SK-N-MC (cell line): ENCODE results near the gene FOXN4.

Experiments
- DNase-seq: peaks from one replicate; pipeline ENCODE4 v3.0.0-alpha.2; 2011; ENCODE audit warnings: low read depth, low spot score
- H3K27ac ChIP-seq: fragments of 200-600 bp; sonication (generic); 2 replicates; pipeline ENCODE4 v1.5.1; 2016; ENCODE audit warnings: mixed run types
- H3K36me3 ChIP-seq: fragments of 200-600 bp; sonication (generic); 2 replicates; pipeline ENCODE4 v1.6.1; 2017; ENCODE audit warnings: antibody characterized with exemption, low read length, mixed read lengths; ENCODE audit not compliant: insufficient read depth
- H3K4me3 ChIP-seq: fragments of 200-600 bp; sonication (generic); 2 replicates; pipeline ENCODE4 v1.5.1; 2016
- H3K9ac ChIP-seq: fragments of 200-600 bp; sonication (generic); 2 replicates; pipeline ENCODE4 v1.8.0; 2017; ENCODE audit warnings: mixed run types, mixed read lengths; ENCODE audit not compliant: insufficient read length
- H3K9me3 ChIP-seq: fragments of 200-600 bp; sonication (generic); 2 replicates; pipeline ENCODE4 v1.6.1; 2017; ENCODE audit warnings: low read depth, mild to moderate bottlenecking, antibody characterized with exemption, low read length, moderate library complexity, mixed read lengths
- EZH2 ChIP-seq: fragments of 200-600 bp; sonication (generic); IDR thresholded peaks from one replicate; pipeline ENCODE4 v1.6.1; 2017; ENCODE audit warnings: antibody characterized with exemption
- FOXP2 ChIP-seq: optimal IDR thresholded peaks from 2 replicates; pipeline ENCODE3; 2011; ENCODE audit warnings: mild to moderate bottlenecking, moderate library complexity; ENCODE audit not compliant: insufficient read depth; ENCODE audit errors: extremely low read length, control extremely low read depth
- POLR2AphosphoS5 ChIP-seq: IDR thresholded peaks from 2 replicates; pipeline ENCODE4 v1.6.1; 2012; ENCODE audit warnings: mild to moderate bottlenecking, low read depth, low read length, borderline replicate concordance

FOXN4 gene

GRCh38 chr12:109271418-109271817, 37.7 kb downstream of the FOXN4 start:
- H3K27ac ChIP-seq = no peak overlapping the region
- TF ChIP-seq POLR2AphosphoS5 = no peak
- TF ChIP-seq FOXP2 = no peak
- TF ChIP-seq EZH2 = no peak
- no peaks in the 10 kb centered on the region for H3K9me3 ChIP-seq

GRCh38 chr12:109270494-109270893, 38.6 kb downstream of the FOXN4 start:
- no peak for DNase-seq
- Histone ChIP-seq H3K4me3 (no peak overlapping the region), H3K27ac (no peak overlapping the region), H3K9ac (no peak overlapping the region), H3K36me3 (peaks cover 5% of the 10 kb centered on the region; the same call in 1 of the 2 replicates), H3K9me3 (no peaks in the 10 kb centered on the region)
- TF ChIP-seq FOXP2 (no peak), EZH2 (no peak), POLR2AphosphoS5 (no peak)

More at GRCh38 chr12:109271418-109271817, 37.7 kb downstream of the FOXN4 start:
- H3K36me3 ChIP-seq = no peaks in the 10 kb centered on the region; the same call in 1 of the 2 replicates
- no peak for DNase-seq
- no peak overlapping the region for H3K4me3 ChIP-seq
- no peak overlapping the region for H3K9ac ChIP-seq

- Histone ChIP-seq H3K9me3 (no peaks in the 10 kb centered on the region), H3K27ac (no peak overlapping the region)
Observed at GRCh38 chr12:109269428-109269827, 39.7 kb downstream of the FOXN4 start.

GRCh38 chr12:109268896-109269295, 40.2 kb downstream of the FOXN4 start:
- DNase-seq = no peak
- no peak overlapping the region for H3K27ac ChIP-seq
- H3K4me3 ChIP-seq = no peak overlapping the region
- peaks cover 12% of the 10 kb centered on the region; the same call in 1 of the 2 replicates for H3K36me3 ChIP-seq
- H3K9me3 ChIP-seq = no peaks in the 10 kb centered on the region
- no peak overlapping the region for H3K9ac ChIP-seq
- TF ChIP-seq EZH2 (no peak), FOXP2 (no peak), POLR2AphosphoS5 (no peak)

More at GRCh38 chr12:109269428-109269827, 39.7 kb downstream of the FOXN4 start:
- Histone ChIP-seq H3K9ac (no peak overlapping the region), H3K4me3 (no peak overlapping the region), H3K36me3 (peaks cover 12% of the 10 kb centered on the region; the same call in 1 of the 2 replicates)
- no peak for DNase-seq
- TF ChIP-seq EZH2 = no peak
- no peak for TF ChIP-seq POLR2AphosphoS5
- no peak for TF ChIP-seq FOXP2

GRCh38 chr12:109267361-109267760, 41.7 kb downstream of the FOXN4 start:
- no peak overlapping the region for H3K9ac ChIP-seq
- no peak overlapping the region for H3K27ac ChIP-seq
- TF ChIP-seq FOXP2 = no peak
- no peak for TF ChIP-seq EZH2
- no peak for TF ChIP-seq POLR2AphosphoS5
- H3K4me3 ChIP-seq = no peak overlapping the region
- H3K9me3 ChIP-seq = no peaks in the 10 kb centered on the region
- peaks cover 12% of the 10 kb centered on the region; the same call in 1 of the 2 replicates for H3K36me3 ChIP-seq
- DNase-seq = no peak

GRCh38 chr12:109266106-109266879, 42.8 kb downstream of the FOXN4 start:
- no peak for DNase-seq
- no peak for TF ChIP-seq POLR2AphosphoS5
- no peak for TF ChIP-seq FOXP2
- TF ChIP-seq EZH2 = no peak
- no peaks in the 10 kb centered on the region for H3K9me3 ChIP-seq
- no peak overlapping the region for H3K4me3 ChIP-seq
- H3K27ac ChIP-seq = no peak overlapping the region
- peaks cover 12% of the 10 kb centered on the region; the same call in 1 of the 2 replicates for H3K36me3 ChIP-seq
- no peak overlapping the region for H3K9ac ChIP-seq

- DNase-seq = no peak
- Histone ChIP-seq H3K27ac (no peak overlapping the region), H3K9ac (no peak overlapping the region), H3K9me3 (no peaks in the 10 kb centered on the region), H3K4me3 (no peak overlapping the region), H3K36me3 (peaks cover 12% of the 10 kb centered on the region; the same call in 1 of the 2 replicates)
- TF ChIP-seq POLR2AphosphoS5 (no peak), EZH2 (no peak), FOXP2 (no peak)
Observed at GRCh38 chr12:109264943-109265650, 44.0 kb downstream of the FOXN4 start.

GRCh38 chr12:109264095-109264942, 44.8 kb downstream of the FOXN4 start:
- no peak for TF ChIP-seq EZH2
- TF ChIP-seq POLR2AphosphoS5 = no peak
- TF ChIP-seq FOXP2 = no peak
- H3K27ac ChIP-seq = no peak overlapping the region
- no peaks in the 10 kb centered on the region for H3K9me3 ChIP-seq
- no peak overlapping the region for H3K4me3 ChIP-seq
- peaks cover 12% of the 10 kb centered on the region; the same call in 1 of the 2 replicates for H3K36me3 ChIP-seq
- H3K9ac ChIP-seq = no peak overlapping the region
- no peak for DNase-seq
